GM23338 (cell line): ENCODE data around the gene EFHD2. TPM values are rescaled to one million over a fixed set of nuclear protein-coding genes. Genes with fewer than 3 reads are reported as not detected.

Source experiments
- CREB1 ChIP-seq: fragments of 250-450 bp; sonication (Bioruptor Pico); IDR thresholded peaks from 2 replicates; pipeline ENCODE4 v1.5.0; 2020; ENCODE audit warnings: low read depth, mild to moderate bottlenecking, moderate library complexity
- CTCF ChIP-seq, 2 experiments: fragments of 200-600 bp in 1 of 2; sonication (generic) in 1 of 2; conservative IDR thresholded peaks; 2 replicates each; pipeline versions ENCODE4 v1.5.1 to v1.6.1; 2016 to 2017; ENCODE audit warnings: antibody characterized with exemption in 2 of 2, low read depth in 2 of 2, mild to moderate bottlenecking in 2 of 2, moderate library complexity in 1 of 2
- EZH2 ChIP-seq: fragments of 200-600 bp; sonication (generic); IDR thresholded peaks from one replicate; pipeline ENCODE4 v1.8.0; 2017; ENCODE audit warnings: antibody characterized with exemption, mild to moderate bottlenecking, low read depth; ENCODE audit not compliant: unreplicated experiment
- EZH2phosphoT487 ChIP-seq: fragments of 200-600 bp; sonication (generic); IDR thresholded peaks from one replicate; pipeline ENCODE4 v1.8.1; 2018; ENCODE audit warnings: antibody characterized with exemption; ENCODE audit not compliant: unreplicated experiment
- NANOG ChIP-seq: IDR thresholded peaks from 2 replicates; pipeline ENCODE4 v1.6.1; 2016; ENCODE audit warnings: antibody characterized with exemption, borderline replicate concordance
- POLR2AphosphoS5 ChIP-seq: IDR thresholded peaks from 2 replicates; pipeline ENCODE4 v1.6.1; 2016; ENCODE audit warnings: antibody characterized with exemption, low read depth
- STAT1 ChIP-seq: IDR thresholded peaks from one replicate; pipeline ENCODE4 v1.6.1; 2016; ENCODE audit warnings: antibody characterized with exemption; ENCODE audit not compliant: unreplicated experiment
- ZNF114 ChIP-seq: fragments of 250-450 bp; sonication (Bioruptor Pico); IDR thresholded peaks from 2 replicates; pipeline ENCODE4 v1.5.0; 2020; ENCODE audit warnings: mild to moderate bottlenecking, moderate library complexity
- ZNF331 ChIP-seq: fragments of 250-450 bp; sonication (Bioruptor Pico); IDR thresholded peaks from 2 replicates; pipeline ENCODE4 v1.5.0; 2020; ENCODE audit warnings: low read depth, mild to moderate bottlenecking, moderate library complexity
- polyA plus RNA-seq: library from polyadenylated mRNA; unstranded; fragments of >200 nt; fragmentation: Nextera tagmentation; extraction: Ambion mirVana; gene quantifications from 2 replicates; pipeline ENCODE4 v1.2.1, GENCODE V29; 2016
- total RNA-seq: library from RNA; depleted of rRNA; stranded (reverse); fragments of >200 nt; shearing (Covaris generic); gene quantifications from 2 replicates; pipeline ENCODE4 v1.2.3, GENCODE V29; 2014
- TF ChIP-seq, protein P1 (sequence below): fragments of 250-450 bp; sonication (Bioruptor Pico); IDR thresholded peaks from 2 replicates; pipeline ENCODE4 v1.5.0; 2020; ENCODE audit warnings: mild to moderate bottlenecking, moderate library complexity

EFHD2 gene
- total and polyA plus RNA-seq, 2 experiments from 2014 or later = 22.8 to 23.7 TPM

DNA sequence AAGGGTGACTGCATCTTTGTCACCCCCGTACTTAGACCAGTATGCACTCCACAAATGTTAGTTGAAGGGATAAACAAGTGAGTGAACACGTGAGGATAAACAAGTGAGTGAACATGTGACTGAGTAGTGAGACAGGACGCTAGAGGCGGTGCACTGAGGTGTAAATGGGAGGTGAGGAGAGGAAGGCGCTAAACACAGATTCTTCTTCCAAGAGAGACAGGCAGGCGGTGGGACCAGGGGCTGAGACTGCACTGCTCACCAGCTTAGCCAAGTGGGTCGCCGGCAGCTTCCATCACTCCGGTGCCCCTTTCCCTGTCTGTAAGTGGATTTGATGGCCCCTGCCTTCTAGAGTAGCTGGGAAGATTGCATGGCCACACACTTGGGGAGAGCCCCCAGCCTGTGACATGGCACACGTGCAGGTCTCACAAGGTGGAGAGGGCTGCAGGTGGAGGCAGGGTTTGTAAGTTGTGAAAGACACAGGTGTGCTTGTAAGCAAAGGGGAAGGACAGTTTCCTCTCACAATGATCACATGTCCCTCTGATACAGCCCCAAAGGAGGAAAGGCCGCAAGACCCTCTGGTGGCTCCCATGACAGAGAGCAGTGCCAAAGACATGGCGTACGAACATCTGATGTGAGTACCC, 47.5 kb upstream of the EFHD2 start (continued):
- TF ChIP-seq, protein P1, sequence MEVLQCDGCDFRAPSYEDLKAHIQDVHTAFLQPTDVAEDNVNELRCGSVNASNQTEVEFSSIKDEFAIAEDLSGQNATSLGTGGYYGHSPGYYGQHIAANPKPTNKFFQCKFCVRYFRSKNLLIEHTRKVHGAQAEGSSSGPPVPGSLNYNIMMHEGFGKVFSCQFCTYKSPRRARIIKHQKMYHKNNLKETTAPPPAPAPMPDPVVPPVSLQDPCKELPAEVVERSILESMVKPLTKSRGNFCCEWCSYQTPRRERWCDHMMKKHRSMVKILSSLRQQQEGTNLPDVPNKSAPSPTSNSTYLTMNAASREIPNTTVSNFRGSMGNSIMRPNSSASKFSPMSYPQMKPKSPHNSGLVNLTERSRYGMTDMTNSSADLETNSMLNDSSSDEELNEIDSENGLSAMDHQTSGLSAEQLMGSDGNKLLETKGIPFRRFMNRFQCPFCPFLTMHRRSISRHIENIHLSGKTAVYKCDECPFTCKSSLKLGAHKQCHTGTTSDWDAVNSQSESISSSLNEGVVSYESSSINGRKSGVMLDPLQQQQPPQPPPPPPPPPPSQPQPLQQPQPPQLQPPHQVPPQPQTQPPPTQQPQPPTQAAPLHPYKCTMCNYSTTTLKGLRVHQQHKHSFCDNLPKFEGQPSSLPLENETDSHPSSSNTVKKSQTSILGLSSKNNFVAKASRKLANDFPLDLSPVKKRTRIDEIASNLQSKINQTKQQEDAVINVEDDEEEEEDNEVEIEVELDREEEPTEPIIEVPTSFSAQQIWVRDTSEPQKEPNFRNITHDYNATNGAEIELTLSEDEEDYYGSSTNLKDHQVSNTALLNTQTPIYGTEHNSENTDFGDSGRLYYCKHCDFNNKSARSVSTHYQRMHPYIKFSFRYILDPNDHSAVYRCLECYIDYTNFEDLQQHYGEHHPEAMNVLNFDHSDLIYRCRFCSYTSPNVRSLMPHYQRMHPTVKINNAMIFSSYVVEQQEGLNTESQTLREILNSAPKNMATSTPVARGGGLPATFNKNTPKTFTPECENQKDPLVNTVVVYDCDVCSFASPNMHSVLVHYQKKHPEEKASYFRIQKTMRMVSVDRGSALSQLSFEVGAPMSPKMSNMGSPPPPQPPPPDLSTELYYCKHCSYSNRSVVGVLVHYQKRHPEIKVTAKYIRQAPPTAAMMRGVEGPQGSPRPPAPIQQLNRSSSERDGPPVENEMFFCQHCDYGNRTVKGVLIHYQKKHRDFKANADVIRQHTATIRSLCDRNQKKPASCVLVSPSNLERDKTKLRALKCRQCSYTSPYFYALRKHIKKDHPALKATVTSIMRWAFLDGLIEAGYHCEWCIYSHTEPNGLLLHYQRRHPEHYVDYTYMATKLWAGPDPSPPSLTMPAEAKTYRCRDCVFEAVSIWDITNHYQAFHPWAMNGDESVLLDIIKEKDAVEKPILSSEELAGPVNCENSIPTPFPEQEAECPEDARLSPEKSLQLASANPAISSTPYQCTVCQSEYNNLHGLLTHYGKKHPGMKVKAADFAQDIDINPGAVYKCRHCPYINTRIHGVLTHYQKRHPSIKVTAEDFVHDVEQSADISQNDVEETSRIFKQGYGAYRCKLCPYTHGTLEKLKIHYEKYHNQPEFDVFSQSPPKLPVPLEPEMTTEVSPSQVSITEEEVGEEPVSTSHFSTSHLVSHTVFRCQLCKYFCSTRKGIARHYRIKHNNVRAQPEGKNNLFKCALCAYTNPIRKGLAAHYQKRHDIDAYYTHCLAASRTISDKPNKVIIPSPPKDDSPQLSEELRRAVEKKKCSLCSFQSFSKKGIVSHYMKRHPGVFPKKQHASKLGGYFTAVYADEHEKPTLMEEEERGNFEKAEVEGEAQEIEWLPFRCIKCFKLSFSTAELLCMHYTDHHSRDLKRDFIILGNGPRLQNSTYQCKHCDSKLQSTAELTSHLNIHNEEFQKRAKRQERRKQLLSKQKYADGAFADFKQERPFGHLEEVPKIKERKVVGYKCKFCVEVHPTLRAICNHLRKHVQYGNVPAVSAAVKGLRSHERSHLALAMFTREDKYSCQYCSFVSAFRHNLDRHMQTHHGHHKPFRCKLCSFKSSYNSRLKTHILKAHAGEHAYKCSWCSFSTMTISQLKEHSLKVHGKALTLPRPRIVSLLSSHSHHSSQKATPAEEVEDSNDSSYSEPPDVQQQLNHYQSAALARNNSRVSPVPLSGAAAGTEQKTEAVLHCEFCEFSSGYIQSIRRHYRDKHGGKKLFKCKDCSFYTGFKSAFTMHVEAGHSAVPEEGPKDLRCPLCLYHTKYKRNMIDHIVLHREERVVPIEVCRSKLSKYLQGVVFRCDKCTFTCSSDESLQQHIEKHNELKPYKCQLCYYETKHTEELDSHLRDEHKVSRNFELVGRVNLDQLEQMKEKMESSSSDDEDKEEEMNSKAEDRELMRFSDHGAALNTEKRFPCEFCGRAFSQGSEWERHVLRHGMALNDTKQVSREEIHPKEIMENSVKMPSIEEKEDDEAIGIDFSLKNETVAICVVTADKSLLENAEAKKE (CRISPR knock-in tag) = no peak
- TF ChIP-seq CREB1 = no peak
- TF ChIP-seq STAT1 = no peak
- TF ChIP-seq EZH2 = no peak
- no peak for TF ChIP-seq ZNF331 (CRISPR knock-in tag)
- TF ChIP-seq CTCF (conservative IDR thresholded peaks at IDR 0.05; ENCODE audit: low read depth in 2 of 2) = no peak
- TF ChIP-seq NANOG = no peak
- no peak for TF ChIP-seq ZNF114 (CRISPR knock-in tag)
- no peak for TF ChIP-seq POLR2AphosphoS5
- no peak for TF ChIP-seq EZH2phosphoT487
